ENCODE results near the gene SLC17A1.

The SLC17A1 gene

GRCh38 chr6:25830458-25830857 lies 1.4 kb downstream of the SLC17A1 start:
- DNase-seq, result no peak

DNA sequence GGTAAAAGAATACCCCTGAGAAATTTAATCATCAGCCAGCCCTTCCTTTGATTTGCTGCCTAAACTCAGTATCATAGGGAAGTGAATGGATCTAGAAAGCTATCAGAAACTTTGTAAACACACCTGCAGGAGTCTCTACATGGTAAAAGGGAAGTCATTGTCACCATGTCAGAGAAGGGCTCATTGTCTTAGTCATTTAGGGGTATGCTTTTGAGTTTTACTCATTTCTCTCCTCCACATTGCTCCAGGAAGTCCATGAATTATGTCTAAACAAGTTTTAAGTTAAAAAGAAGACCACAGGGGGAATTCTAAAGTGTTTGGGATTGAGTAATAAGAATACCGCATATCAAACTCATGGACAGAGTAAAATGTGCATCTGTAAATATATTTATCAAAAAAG lies 2.5 kb downstream of the SLC17A1 start:
- DNase-seq, result no peak

- DNase-seq, result no peak
Observed at GRCh38 chr6:25821341-25821740, 10.5 kb downstream of the SLC17A1 start.

DNA sequence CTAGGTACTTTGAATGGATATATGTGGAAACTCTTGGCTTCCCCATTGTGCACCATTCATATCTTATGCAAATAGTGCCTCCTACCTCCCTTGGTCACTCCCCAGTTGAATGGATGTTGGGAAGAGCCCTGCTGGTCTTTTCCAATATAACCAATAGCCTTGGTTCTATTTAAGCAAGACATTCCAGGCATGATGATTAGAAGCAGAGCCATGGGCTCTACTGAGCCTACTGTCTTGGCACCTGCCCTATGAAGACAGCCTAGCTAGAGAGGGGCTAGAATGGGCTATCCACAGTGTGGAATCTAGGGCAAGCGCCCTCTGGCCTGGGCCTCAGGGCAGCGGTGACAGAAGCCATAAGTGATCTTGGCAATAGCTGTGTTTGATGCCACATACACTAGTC lies 15.6 kb downstream of the SLC17A1 start:
- DNase-seq, result no peak

GRCh38 chr6:25815194-25815593 lies 16.7 kb downstream of the SLC17A1 start:
- DNase-seq, result no peak

DNA sequence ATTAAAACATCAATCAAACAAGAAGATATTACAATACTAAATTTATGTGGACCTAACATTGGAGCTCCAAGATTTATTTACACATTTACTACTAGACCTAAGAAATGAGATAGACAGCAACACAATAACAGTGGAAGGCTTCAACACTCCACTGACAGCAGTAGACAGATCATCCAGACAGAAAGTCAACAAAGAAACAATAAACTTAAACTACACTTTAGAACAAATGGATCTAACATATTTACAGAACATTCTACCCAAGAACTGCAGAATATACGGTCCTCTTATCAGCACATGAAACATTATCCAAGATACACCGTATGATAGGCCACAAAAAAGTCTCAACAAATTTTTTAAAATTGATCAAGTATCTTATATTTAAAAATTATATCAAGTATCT lies 27.0 kb downstream of the SLC17A1 start:
- DNase-seq, result no peak

GRCh38 chr6:25801436-25801835 lies 30.4 kb downstream of the SLC17A1 start:
- DNase-seq, result no peak

- DNase-seq, result no peak
Observed at GRCh38 chr6:25794784-25795183, 37.1 kb downstream of the SLC17A1 start.

- DNase-seq, result no peak
Observed at GRCh38 chr6:25793970-25794369, 37.9 kb downstream of the SLC17A1 start.

- DNase-seq, result no peak
Observed at GRCh38 chr6:25792016-25792415, 39.8 kb downstream of the SLC17A1 start.

DNA sequence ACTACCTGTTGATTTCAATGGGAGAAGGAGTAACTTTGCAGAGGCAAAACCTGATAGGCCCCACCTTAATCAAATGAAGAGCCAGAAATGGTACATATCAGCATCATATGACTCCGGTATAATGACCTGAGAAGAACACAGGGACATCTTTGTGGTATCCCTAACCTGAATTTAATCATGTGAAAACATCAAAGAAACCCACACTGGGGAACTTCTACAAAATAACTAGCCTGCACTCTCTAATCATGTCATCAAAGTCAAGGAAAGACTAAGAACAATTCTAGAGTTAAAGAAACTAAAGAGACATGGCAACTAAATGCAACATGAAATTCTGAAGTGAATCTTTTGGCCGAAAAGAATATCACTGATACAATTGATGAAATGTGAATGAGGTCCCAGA lies 42.4 kb downstream of the SLC17A1 start:
- DNase-seq, result no peak

GRCh38 chr6:25788305-25788922 lies 43.4 kb downstream of the SLC17A1 start:
- DNase-seq, result peak; percentile 32

GRCh38 chr6:25787428-25787827 lies 44.4 kb downstream of the SLC17A1 start:
- DNase-seq, result no peak

DNA sequence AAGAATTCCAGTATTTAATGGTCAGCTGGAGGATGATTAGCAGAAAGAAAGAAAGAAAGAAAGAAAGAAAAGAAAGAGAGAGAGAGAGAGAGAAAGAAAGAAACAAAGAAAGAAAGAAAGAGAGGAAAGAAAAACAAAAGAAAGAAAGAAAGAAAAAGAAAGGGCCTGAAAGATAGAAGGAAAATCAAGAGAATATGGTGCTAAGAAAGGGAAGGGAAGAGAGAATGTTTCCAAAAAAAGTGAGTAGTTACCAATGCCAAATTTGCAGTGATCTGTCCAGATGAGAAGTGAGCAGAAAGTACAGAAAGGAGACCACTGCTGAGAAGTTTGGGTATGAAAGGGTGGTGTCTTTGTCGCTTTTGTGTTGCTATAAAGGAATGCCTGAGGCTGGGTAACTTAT lies 50.7 kb downstream of the SLC17A1 start:
- DNase-seq, result no peak

DNA sequence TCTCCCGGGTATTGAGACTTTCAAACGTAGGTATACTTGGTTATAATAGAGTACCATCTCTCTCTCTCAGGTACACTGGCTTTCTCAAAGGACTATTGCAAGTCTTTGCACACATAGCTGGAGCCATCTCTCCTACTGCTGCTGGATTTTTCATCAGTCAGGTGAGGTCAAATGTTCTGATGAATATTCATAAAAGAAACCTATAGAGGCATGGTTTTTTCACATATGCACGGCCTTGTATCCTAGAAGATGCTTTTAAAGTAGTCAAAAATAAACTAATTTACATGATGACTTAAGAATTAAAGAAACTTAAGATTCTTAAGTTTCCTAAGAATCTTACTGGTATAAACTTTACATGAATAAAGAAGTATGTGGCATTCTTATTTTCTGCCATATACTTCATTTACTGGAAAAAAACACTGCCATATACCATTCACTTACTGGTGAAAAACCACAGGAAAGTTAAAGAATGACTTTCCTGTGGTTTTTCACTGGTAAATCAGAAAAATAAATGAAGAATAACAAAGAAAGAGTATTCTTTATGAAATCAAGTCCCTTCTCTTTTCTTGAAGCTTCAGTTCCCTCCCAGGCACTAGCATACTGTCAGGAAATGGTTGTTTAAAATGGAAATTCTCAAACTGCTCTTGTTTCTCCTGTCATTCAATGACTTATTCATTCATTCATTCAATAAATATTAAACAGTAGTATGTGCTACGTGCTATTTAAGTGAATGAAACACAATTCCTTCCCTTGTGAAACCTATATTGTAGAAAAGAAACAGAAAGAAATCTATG lies 53.8 kb downstream of the SLC17A1 start:
- no peak for DNase-seq

DNA sequence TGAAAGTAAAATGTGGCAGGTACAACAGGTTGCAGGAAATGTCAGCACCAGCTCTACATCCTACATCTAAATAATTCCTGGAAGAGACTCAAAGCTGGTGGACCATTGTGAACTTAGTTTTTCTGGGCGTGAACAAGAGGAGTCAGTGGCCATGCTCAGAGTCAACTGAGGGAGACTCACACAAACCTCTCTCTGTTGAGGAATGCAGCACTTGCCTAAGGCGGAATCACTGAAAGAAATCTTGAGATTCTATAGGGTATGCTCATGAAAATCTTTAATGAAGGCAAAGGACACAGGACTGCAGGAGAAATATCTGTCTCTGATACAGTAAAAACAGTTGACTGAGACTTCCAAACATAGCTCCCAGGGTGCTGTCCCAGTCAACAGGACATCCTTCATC lies 54.8 kb downstream of the SLC17A1 start:
- no peak for DNase-seq

DNA sequence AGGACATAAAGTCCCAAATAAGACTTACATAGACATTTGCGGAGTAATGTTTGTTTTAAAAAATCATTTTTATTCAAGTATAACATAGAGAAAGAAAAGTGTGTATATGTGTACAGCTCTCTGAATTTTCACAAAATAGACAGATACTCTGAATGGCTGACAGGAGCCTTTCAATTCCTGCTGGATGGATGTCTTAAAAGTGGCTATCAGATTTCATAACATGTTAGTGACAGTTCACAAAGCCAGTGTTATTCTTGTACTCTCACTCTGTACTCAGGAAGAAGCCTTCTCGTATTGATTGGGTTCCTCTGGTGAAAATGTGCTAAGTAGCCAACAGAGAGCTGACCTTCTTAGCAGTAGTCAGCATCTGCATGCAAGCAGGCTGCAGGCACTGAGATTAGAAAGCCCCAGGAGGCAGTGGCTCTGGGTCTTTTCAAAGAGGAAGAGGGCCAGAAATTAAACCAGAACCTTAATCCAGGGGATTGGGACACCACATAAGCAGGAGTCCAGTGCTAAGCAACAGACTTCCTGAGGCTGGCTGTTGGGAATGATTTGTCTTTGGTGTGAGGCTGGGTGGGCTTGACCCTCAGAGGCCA lies 57.6 kb downstream of the SLC17A1 start:
- no peak for DNase-seq

DNA sequence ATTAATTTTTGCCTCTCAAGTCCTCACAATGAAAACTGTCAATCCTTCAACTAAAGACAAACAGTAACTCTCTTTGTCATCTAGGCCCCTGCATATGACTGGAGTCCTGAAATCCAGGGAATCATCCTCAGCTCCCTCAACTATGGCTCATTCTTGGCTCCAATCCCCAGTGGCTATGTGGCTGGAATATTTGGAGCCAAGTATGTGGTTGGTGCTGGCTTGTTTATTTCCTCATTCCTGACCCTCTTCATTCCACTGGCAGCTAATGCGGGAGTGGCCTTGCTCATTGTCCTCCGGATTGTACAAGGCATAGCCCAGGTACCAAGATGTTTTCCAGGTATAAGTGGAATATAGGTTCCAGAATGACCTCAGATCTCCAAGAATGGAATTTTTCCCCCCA lies 61.9 kb downstream of the SLC17A1 start:
- no peak for DNase-seq

DNA sequence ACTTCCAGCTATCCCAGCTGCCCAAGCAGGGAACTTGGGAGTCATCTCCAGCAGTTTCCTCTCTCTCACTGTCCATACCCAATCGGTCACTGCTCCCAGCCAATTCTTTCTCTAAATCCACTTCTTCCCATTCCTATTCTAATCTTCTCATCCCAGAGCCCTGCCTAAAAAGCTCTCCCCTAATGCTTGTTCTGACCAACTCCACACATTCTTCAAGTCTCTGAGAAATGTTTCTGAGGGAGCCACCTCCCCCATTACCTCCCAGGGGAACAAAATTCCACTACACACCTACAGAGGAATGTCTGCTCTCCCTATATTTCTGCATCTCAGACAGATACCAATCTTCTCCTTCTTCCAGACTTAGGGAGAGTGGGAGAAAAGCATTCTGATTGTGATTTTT lies 63.3 kb downstream of the SLC17A1 start:
- DNase-seq, result no peak

DNA sequence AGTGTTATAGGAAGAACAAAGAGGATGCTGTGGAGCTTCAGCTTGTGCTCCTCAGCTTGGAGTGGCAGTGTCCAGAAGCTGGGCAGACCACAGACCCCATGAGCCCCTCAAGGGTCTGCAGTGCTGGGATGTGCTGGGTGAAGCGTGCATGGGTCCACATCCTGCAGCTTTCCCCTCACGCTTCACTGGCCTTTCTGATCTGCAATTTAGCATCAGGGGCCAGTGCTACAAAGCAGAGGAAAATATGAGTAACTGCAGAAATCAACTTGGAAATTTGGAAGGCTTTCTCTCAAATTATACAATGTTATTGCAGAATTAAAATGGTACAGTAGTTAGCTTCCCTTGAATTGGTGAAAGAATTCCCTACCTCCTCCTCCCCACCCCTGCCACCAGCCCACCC lies 67.2 kb downstream of the SLC17A1 start:
- DNase-seq, result no peak

DNA sequence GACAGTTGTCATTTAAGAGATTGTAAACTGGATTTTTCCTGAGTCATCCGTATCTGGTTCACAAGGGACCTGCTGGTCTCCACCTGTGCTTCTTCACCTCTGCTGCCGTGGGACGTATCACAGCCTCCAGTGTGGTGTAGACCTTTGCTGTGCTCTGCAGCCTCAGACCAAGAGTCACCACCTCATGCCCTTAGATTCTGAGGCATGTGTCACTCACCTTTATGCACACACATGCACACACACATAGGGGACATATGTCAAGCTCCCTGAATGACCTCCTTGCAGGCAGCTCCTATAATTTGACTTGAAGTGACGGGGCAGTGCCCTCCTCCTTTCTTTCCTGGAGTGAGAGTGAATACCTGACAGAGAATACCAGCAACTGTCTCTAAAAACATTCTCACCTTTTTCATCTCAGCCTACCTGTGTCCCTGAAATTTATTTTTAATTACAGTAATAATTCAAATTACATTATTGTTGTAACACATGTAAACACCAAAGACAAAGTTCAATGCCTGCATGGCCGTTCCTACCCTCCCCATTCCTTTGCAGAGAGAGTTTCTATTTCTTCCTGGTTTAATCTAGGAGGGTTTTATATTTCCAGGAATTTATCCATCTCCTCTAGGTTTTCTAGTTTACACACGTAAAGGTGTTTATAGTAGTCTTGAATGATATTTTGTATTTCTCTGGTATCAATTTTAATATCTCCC lies 73.8 kb downstream of the SLC17A1 start:
- DNase-seq, result no peak

DNA sequence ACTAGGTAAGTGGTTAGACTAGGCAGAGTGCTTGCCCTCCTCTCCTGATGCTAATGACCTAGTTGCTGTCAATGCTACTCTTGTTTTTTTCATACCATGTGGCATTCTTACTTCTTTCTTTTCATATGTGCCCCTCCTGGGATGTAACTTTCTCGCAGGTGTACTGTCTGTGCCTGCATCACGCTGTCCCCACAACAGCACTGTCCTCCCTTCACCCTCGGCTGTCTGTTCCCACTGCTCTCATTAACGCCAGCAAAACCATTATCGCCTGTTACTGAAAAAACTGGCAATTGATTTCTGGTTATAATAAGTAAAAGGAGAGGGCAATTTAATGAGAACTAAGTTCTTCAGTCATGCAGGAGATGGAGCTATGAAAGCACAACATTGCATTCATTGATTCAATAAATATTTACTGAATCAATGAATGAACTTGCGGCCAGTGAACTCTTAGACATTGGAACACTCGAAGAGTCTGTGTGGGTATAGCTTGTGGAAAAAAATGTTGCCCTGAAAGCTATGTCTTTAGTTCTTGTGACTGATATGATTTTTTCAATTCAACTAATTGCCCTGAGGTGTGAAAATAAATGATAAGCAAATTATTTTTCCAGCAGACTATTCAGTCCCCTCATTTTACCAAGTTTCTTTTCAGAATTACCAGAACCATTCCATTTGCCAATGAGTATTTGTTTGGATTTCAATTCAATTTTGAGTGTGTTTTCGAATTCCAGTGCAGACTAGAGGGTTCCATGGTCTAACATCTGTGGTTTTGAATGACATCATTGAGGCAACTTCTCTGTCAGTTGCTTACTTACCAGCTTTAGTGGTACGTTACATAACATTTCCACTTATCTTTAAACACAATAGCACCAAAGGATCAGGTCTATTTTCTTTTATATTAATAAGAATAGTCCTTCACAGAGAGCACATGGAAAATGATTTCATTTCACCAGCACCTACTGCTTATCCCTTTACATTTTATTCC lies 75.2 kb downstream of the SLC17A1 start:
- no peak for DNase-seq

DNA sequence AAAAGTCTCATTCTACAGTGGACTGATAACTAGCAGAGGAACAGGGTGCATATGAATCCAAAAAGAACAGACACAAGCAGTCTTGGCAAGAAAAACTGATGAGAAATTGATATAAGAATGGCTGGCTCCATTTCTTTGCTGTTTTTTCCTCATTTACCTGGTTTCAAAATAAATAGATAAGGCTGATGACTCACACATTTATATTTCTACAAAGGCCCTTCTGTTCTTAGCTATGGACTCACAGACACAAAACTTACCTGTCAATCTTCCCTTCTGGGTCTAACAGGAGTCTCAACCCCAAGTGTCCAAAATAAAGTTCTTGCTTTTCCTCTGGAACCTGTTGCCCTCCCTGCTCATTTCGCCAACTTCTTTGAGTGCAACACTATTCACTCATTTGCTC lies 76.4 kb downstream of the SLC17A1 start:
- DNase-seq, result no peak

Data from fibroblast of skin of right quadriceps (primary cell).